NOMO-1 treated with DMSO at 0.1 percent for 48 hours (cell line): Measurements from ENCODE around the gene S100A6.

ENCODE experiments used
- DNase-seq: peaks from one replicate; lab custom pipeline; 2025; ENCODE audit not compliant: unreplicated experiment; lab: John Stamatoyannopoulos, UW

Gene S100A6

GRCh38 chr1:153546796-153547559 is 11.2 kb upstream of the S100A6 start:
- DNase-seq: no peak

GRCh38 chr1:153546371-153546770 is 10.6 kb upstream of the S100A6 start:
- DNase-seq: no peak

GRCh38 chr1:153545067-153546055 is 9.6 kb upstream of the S100A6 start, which contains the start of gene S100A4:
Gene S100A4 (minus strand): TSS chr1:153545806. CDS start chr1:153544794, 1,012 bp downstream.
- DNase-seq: peak; percentile 97

- DNase-seq: no peak
Observed at GRCh38 chr1:153544453-153545066, 8.8 kb upstream of the S100A6 start.

- DNase-seq: no peak
Observed at GRCh38 chr1:153543736-153544135, 7.9 kb upstream of the S100A6 start.

GRCh38 chr1:153542956-153543711 is 7.3 kb upstream of the S100A6 start:
- DNase-seq: no peak

GRCh38 chr1:153541641-153542590 is 6.1 kb upstream of the S100A6 start:
- no peak for DNase-seq

- peak; percentile 79 for DNase-seq
Observed at GRCh38 chr1:153540394-153541361, 4.9 kb upstream of the S100A6 start, which contains the start of gene S100A5. Gene S100A5 (minus strand): TSS chr1:153540934. CDS start chr1:153540191, 743 bp downstream.

- DNase-seq: no peak
Observed at GRCh38 chr1:153539395-153540093, 3.8 kb upstream of the S100A6 start.

- DNase-seq: peak; percentile 56
Observed at GRCh38 chr1:153538315-153538821, 2.6 kb upstream of the S100A6 start.

- no peak for DNase-seq
Observed at GRCh38 chr1:153537376-153537730, 1.6 kb upstream of the S100A6 start.

- DNase-seq: no peak
Observed at GRCh38 chr1:153536671-153537375, 1.0 kb upstream of the S100A6 start.

- peak; percentile 80 for DNase-seq
Observed at GRCh38 chr1:153536012-153536670, 350 bp upstream of the S100A6 start.

- no peak for DNase-seq
Observed at GRCh38 chr1:153534925-153535241, 908 bp downstream of the S100A6 start.

GRCh38 chr1:153534226-153534924 is 1.4 kb downstream of the S100A6 start:
- no peak for DNase-seq

GRCh38 chr1:153533689-153534201 is 2.0 kb downstream of the S100A6 start:
- DNase-seq: no peak
